Gastroesophageal sphincter (tissue), 4 donors: ENCODE measurements around the gene PERP. TPM values are rescaled to one million over a fixed set of nuclear protein-coding genes. Genes with fewer than 3 reads are reported as not detected.
"Not testable (repeated sequence)": the region's sequence is repeated elsewhere in the genome, so short reads cannot be mapped to it uniquely, and the experiment has no call there.

Source experiments
- ATAC-seq: fragments of 150-250 bp; one replicate; pipeline ENCODE4 v1.9.1; 2016; ENCODE audit warnings: mild to moderate bottlenecking, moderate library complexity
- H3K27ac ChIP-seq, 4 donors: fragments of 200-600 bp; sonication (generic) in 3 of 4; 1 replicate in 3 of 4; 2 replicates in 1 of 4; pipeline ENCODE4 v1.5.1; 2016 to 2019
- H3K27me3 ChIP-seq: fragments of 200-600 bp; sonication (generic); one replicate; pipeline ENCODE4 v1.5.1; 2019
- H3K36me3 ChIP-seq, 2 donors: fragments of 200-600 bp; sonication (generic); one replicate each; pipeline ENCODE4 v1.5.1; 2019; ENCODE audit warnings: control low read depth in 1 of 2
- H3K4me1 ChIP-seq, 3 donors: fragments of 200-600 bp; sonication (generic); 1 replicate in 2 of 3; 2 replicates in 1 of 3; pipeline ENCODE4 v1.5.1; 2016 to 2019; ENCODE audit warnings: control low read depth in 2 of 3
- H3K4me3 ChIP-seq, 2 donors: fragments of 200-600 bp; sonication (generic); one replicate each; pipeline ENCODE4 v1.5.1; 2019; ENCODE audit warnings: mild to moderate bottlenecking in 1 of 2, moderate library complexity in 1 of 2
- H3K9me3 ChIP-seq, 3 donors: fragments of 200-600 bp; sonication (generic); one replicate each; pipeline ENCODE4 v1.5.1; 2017 to 2019; ENCODE audit warnings: control low read depth in 2 of 3
- EP300 ChIP-seq: sonication (generic); formaldehyde crosslinking; IDR thresholded peaks from one replicate; pipeline ENCODE4 v1.6.1; 2017; ENCODE audit warnings: antibody characterized with exemption, mild to moderate bottlenecking
- POLR2A ChIP-seq, 2 donors: fragments of 450-650 bp; IDR thresholded peaks; one replicate each; pipeline ENCODE4 v1.6.1; 2017; ENCODE audit warnings: antibody characterized with exemption in 2 of 2, mild to moderate bottlenecking in 2 of 2, moderate library complexity in 1 of 2
- POLR2AphosphoS5 ChIP-seq: sonication (generic); formaldehyde crosslinking; IDR thresholded peaks from one replicate; pipeline ENCODE4 v1.6.1; 2017; ENCODE audit warnings: antibody characterized with exemption
- WGBS, 2 donors: methylation state at CpG; one replicate each; pipeline ENCODE4 v1.1.5; 2018; ENCODE audit warnings: low coverage in 1 of 2; 5-methylcytosine and 5-hydroxymethylcytosine counted together
- total RNA-seq, 4 donors: library from RNA; depleted of rRNA; stranded (reverse); fragments of >200 nt; gene quantifications; one replicate each; pipeline ENCODE4 v1.1.0, GENCODE V29; 2016
- TF ChIP-seq, protein P1 (sequence below), 4 experiments: fragments of 200-600 bp in 2 of 4; fragments of 450-650 bp in 2 of 4; sonication (generic) in 1 of 4; IDR thresholded peaks; one replicate each; pipeline ENCODE4 v1.5.1; 2017 to 2019; ENCODE audit warnings: antibody characterized with exemption in 4 of 4, mild to moderate bottlenecking in 2 of 4, moderate library complexity in 2 of 4

PERP gene
- total RNA-seq, 4 donors from 2014 or later, result 20.7 to 155 (median 60.6) TPM

DNA sequence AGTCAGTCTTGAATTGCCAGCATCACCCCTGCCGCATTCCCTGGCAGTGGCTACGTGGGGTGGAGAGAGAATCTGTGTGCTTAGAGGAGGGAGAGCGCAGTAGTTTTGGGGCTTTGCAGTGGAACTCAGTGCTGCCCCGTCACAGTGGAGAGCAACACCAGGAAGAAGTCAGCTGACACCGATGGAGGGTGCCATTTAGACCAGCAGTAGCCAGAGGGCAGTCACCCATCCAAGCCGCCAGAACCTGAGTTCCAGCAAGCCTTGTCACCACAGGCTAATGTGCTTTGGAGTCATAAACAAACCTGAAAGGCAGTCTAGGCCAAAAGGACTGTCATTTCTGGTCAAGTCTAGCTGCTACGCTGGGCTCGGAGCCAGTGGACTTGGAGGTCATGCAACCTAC lies 22.0 kb upstream of the PERP start:
- no peak overlapping the region for H3K27ac ChIP-seq
- H3K9me3 ChIP-seq, result no peaks in the 10 kb centered on the region
- no peak overlapping the region for H3K4me3 ChIP-seq
- no peaks in the 10 kb centered on the region for H3K36me3 ChIP-seq
- no peaks in the 10 kb centered on the region for H3K4me1 ChIP-seq
- no peak for TF ChIP-seq POLR2A (IDR thresholded peaks at IDR 0.05)
- TF ChIP-seq EP300, result no peak
- no peak for TF ChIP-seq POLR2AphosphoS5
- TF ChIP-seq, protein P1, sequence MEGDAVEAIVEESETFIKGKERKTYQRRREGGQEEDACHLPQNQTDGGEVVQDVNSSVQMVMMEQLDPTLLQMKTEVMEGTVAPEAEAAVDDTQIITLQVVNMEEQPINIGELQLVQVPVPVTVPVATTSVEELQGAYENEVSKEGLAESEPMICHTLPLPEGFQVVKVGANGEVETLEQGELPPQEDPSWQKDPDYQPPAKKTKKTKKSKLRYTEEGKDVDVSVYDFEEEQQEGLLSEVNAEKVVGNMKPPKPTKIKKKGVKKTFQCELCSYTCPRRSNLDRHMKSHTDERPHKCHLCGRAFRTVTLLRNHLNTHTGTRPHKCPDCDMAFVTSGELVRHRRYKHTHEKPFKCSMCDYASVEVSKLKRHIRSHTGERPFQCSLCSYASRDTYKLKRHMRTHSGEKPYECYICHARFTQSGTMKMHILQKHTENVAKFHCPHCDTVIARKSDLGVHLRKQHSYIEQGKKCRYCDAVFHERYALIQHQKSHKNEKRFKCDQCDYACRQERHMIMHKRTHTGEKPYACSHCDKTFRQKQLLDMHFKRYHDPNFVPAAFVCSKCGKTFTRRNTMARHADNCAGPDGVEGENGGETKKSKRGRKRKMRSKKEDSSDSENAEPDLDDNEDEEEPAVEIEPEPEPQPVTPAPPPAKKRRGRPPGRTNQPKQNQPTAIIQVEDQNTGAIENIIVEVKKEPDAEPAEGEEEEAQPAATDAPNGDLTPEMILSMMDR (IDR thresholded peaks at IDR 0.05), result no peak
- H3K27me3 ChIP-seq, result no peaks in the 10 kb centered on the region
- ATAC-seq, result no peak
- WGBS, 2 donors, result 89 to 100% methylated on average over 1 to 2 of the region's 8 CpGs

DNA sequence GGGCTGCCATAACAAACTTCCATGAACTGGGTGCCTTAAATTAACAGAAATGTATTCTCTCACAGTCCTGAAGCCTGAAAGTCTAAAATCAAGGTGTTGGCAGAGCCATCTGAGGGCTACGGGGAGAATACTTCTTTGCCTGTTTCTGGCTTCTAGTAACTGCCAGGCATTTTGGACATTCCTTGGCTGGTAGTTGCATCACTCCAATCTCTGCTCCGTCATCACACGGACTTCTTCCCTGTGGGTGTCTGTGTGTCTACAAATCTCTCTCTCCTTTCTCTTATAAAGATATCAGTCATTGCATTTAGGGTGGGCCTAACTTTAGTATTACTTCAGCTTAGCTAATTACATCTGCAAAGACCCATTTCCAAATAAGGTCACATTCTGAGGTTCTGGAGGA lies 20.9 kb upstream of the PERP start:
- no peaks in the 10 kb centered on the region for H3K4me1 ChIP-seq
- no peaks in the 10 kb centered on the region for H3K9me3 ChIP-seq
- 81 to 90% methylated on average over 3 of the region's 3 CpGs for WGBS, 2 donors
- no peak overlapping the region for H3K4me3 ChIP-seq
- peaks cover 3% of the 10 kb centered on the region for H3K27me3 ChIP-seq
- no peaks in the 10 kb centered on the region for H3K36me3 ChIP-seq
- H3K27ac ChIP-seq, result no peak overlapping the region
- TF ChIP-seq POLR2A (IDR thresholded peaks at IDR 0.05) (no peak), POLR2AphosphoS5 (no peak), EP300 (no peak)
- TF ChIP-seq, protein P1 (IDR thresholded peaks at IDR 0.05), result no peak
- ATAC-seq, result no peak

DNA sequence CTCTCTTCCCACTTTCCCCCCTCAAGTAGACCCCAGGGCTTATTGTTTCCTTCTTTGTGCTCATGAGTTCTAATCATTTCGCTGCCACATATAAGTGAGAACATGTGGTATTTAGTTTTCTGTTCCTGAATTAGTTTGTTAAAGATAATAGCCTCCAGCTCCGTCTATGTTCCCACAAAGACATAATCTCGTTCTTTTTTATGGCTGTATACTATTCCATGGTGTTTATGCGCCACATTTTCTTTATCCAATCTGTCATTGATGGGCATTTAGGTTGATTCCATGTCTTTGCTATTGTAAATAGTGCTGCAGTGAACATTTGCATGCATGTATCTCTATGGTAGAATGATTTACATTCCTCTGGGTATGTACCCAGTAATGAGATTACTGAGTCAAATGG lies 16.9 kb upstream of the PERP start:
- no peak overlapping the region for H3K4me3 ChIP-seq
- peaks cover 6% of the 10 kb centered on the region for H3K27me3 ChIP-seq
- no peak overlapping the region for H3K27ac ChIP-seq
- no peaks in the 10 kb centered on the region for H3K36me3 ChIP-seq
- TF ChIP-seq EP300, result no peak
- TF ChIP-seq, protein P1 (IDR thresholded peaks at IDR 0.05), result no peak
- no peak for TF ChIP-seq POLR2AphosphoS5
- TF ChIP-seq POLR2A (IDR thresholded peaks at IDR 0.05), result no peak
- no peak for ATAC-seq
- WGBS, 2 donors, result 80 to 92% methylated on average over 4 of the region's 4 CpGs
- H3K4me1 ChIP-seq, result no peaks in the 10 kb centered on the region
- H3K9me3 ChIP-seq, result no peaks in the 10 kb centered on the region

DNA sequence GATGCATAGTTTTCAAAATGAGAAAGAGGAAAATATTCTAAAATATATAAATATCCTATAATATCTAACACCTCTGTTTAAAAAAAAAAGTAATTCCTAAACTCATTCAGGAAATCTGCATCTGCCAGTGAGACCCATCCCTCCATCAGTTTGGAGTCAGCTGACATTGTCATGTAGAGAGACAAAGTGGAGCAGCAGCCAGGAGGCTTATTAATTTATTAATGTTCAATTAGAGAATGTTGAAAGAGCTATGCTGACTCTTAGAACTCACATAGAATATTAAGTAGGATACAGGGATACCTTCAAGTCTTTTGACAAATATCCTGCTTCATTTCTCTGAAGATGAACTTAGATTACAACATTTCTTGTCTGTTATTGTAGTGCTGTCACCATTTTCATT lies 12.8 kb upstream of the PERP start:
- Histone ChIP-seq H3K4me1 (no peaks in the 10 kb centered on the region), H3K4me3 (no peak overlapping the region), H3K27ac (no peak overlapping the region), H3K27me3 (peaks cover 12% of the 10 kb centered on the region), H3K9me3 (no peaks in the 10 kb centered on the region), H3K36me3 (no peaks in the 10 kb centered on the region)
- no peak for ATAC-seq
- TF ChIP-seq EP300 (no peak), POLR2AphosphoS5 (no peak), POLR2A (IDR thresholded peaks at IDR 0.05) (no peak)
- TF ChIP-seq, protein P1 (IDR thresholded peaks at IDR 0.05), result no peak

DNA sequence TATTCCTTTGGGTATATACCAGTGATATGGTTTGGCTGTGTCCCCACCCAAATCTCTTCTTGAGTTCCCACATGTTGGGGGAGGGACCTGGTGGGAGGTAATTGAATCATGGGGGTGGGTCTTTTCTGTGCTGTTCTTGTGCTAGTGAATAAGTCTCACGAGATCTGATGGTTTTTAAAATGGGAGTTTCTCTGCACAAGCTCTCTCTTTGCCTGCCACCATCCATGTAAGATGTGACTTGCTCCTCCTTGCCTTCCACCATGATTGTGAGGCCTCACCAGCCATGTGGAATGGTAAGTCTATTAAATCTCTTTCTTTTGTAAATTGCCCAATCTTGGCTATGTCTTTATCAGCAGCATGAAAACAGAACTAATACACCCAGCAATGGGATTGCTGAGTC lies 12.0 kb upstream of the PERP start:
- H3K4me3 ChIP-seq, ATAC-seq, H3K36me3 ChIP-seq, H3K4me1 ChIP-seq, H3K27ac ChIP-seq, H3K9me3 ChIP-seq: not testable (repeated sequence)
- WGBS, 2 donors, result 88 to 100% methylated on average over 1 of the region's 1 CpG
- H3K27me3 ChIP-seq, result peaks cover 19% of the 10 kb centered on the region
